GM12873 (cell line): ENCODE results near the gene SNRNP70.
A peak's percentile ranks its signal among the peaks of the same experiment; 100 is the strongest.

ENCODE experiments used
- TF ChIP-seq, protein P1 (sequence below): IDR thresholded peaks from 2 replicates; pipeline ENCODE4 v1.5.1; 2012; ENCODE audit warnings: low read depth, mild to moderate bottlenecking, moderate library complexity, low read length, control low read depth; ENCODE audit not compliant: insufficient read depth; ENCODE audit errors: missing control alignments

The SNRNP70 gene

DNA sequence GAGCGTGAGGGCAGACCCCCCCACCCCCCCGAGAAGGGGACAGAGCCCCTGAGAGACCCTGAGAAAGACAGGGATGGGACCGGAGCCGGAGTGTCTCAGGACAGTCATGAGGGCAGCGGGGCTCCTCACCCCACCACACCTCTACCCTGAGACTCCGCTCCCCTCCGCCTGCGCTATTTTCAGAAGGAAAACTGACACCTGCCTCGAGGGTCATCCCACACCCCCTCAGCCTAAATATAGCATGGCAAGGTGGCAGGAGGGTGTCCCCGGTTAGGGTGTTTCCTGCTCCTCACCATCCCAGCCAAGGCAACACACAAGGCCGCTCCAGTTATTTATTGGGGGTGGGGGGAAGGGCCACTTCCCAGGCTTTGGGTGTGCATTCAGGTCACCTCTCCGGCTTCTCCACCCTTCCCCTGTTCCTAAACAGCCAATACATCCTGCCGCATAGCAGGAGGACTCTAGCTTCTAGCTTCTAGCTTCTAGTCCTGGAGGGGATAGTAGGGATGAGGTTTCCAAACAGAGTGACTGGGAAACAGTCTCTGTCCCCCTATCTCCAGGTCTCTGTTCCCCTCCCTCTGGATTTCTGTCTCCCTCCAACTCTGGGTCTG, 19.2 kb upstream of the SNRNP70 start:
- TF ChIP-seq, protein P1, sequence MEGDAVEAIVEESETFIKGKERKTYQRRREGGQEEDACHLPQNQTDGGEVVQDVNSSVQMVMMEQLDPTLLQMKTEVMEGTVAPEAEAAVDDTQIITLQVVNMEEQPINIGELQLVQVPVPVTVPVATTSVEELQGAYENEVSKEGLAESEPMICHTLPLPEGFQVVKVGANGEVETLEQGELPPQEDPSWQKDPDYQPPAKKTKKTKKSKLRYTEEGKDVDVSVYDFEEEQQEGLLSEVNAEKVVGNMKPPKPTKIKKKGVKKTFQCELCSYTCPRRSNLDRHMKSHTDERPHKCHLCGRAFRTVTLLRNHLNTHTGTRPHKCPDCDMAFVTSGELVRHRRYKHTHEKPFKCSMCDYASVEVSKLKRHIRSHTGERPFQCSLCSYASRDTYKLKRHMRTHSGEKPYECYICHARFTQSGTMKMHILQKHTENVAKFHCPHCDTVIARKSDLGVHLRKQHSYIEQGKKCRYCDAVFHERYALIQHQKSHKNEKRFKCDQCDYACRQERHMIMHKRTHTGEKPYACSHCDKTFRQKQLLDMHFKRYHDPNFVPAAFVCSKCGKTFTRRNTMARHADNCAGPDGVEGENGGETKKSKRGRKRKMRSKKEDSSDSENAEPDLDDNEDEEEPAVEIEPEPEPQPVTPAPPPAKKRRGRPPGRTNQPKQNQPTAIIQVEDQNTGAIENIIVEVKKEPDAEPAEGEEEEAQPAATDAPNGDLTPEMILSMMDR = no peak

- TF ChIP-seq, protein P1 = no peak
Observed at GRCh38 chr19:49067554-49067953, 17.7 kb upstream of the SNRNP70 start.

DNA sequence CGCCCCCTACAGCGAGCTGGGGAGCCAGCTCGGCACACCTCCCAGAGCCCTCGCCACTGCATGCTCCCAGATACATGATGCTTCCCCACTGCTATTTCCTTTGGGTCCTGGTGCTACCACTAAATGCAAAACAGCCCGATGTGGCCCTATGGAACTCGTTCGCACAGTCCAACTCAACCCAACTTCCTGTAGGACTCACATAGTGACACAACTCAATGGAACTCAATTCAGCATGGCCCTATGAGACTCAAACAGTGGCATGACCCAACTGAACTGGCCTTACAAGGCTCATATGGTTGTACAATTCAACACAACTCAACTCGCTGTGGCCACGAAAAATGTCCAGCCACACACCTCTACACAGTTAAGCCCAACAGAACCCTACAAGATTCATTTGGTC, 16.2 kb upstream of the SNRNP70 start:
- TF ChIP-seq, protein P1 = no peak

- TF ChIP-seq, protein P1 = no peak
Observed at GRCh38 chr19:49070416-49070815, 14.8 kb upstream of the SNRNP70 start.

DNA sequence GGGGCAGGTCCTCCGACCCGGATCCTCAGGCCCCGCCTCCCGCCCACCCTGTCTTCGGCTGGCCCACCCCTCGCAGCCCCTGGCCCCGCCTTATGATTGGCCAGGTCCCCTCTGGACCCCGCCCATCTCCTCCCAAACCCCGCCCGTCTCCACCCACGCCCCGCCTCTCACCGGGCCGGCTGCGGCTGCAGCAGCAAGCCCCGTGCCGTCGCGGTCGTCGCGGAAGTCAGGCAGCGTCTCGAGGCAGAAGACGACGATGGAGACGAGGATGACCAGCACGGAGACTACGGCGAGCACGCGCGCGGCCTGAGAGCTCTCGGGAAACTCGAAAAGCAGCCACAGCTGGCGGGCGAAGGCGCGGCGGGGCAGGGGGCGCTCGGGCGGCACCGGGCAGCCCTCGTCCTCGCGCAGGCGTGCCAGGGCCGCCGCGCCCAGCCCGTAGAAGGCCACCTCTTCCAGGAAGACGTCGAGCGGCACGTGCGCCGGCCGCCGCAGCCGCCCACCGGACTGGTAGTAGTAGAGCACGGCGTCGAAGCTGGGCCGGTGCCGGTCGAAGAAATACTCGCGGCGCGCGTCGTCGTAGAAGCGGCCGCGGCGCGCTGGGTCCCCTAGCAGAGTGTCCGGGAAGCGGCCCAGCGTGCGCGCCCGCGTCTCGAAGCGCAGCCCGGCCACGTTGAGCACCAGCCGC, 13.2 kb upstream of the SNRNP70 start:
- TF ChIP-seq, protein P1 = no peak

DNA sequence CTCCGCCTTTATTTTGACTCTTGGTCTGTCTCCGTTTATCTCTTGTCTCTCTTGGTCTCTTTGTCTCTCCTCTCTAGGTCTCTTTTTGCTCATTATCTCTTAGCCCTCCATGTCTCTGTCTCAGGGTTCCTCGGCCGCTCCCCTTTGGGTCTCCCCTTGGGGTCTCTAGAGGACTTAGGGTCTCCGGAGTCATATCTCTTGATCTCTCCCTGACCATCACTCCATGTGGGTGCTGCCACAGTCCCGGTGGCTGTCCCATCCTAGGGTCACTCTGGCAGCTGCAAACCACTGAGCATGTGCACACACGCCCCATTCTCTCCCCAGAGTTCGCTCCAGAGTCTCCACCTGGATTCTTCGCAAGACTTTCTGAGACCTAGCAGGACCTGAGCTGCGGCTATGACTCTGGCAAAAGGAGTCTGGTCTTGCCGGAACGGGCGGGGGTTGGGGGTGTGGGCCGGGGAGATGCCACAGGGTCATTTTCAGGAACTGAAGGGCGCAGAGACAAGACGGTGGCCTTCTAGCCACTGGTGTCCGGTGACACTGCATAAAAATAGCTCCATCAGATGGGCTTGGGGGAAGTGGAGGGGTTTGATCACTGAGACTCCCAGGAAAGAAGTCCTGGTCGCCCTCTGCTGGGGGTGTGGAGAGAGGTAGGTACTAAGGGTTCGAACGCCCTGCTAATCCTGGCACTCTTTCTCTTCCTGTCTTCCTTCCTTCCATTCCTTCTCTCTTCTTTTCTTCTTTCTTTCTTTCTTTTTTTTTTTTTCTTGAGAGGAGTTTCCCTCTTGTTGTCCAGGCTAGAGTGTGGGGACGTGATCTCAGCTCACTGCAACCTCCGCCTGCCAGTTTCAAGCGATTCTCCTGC, 11.5 kb upstream of the SNRNP70 start:
- TF ChIP-seq, protein P1 = peak; percentile 44

DNA sequence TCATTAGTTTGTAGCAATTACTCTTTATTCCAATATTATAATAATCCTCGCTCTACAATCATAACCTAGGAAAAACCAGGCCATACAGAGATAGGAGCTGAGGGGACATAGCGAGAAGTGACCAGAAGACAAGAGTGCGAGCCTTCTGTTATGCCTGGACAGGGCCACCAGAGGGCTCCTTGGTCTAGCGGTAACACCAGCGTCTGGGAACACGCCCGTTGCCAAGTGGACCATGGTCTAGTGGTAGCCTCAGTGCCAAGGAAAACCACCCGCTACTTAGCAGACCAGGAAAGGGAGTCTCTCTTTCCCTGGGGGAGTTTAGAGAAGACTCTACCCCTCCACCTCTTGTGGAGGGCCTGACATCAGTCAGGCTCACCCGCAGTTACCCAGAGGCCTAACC, 10.4 kb upstream of the SNRNP70 start:
- TF ChIP-seq, protein P1 = peak; percentile 61
